ENCODE data around the gene HINT1. TPM values are rescaled to one million over a fixed set of nuclear protein-coding genes. Genes with fewer than 3 reads are reported as not detected.
A peak's percentile ranks its signal among the peaks of the same experiment; 100 is the strongest.

The HINT1 gene
- total RNA-seq, 3 donors from 2014 or later (not counting 1 experiment from before 2014, with no cell fraction given): 125 to 130 (median 129) TPM

GRCh38 chr5:131110256-131110594 is 54.8 kb downstream of the HINT1 start:
- Mint-ChIP-seq H3K9me3 (no peaks in the 10 kb centered on the region), H3K36me3 (no peaks in the 10 kb centered on the region), H3K27ac (no peak overlapping the region), H3K27me3 (ENCODE audit: low read depth in 2 of 2) (no peaks in the 10 kb centered on the region), H3K4me1 (no peaks in the 10 kb centered on the region), H3K4me3 (no peak overlapping the region)
- no peaks in the 10 kb centered on the region for H3K4me1 ChIP-seq (ENCODE audit: control insufficient read depth, insufficient read depth, low read length)
- intact Hi-C loops (cut with micrococcal nuclease): loop anchor here (1.0 kb wide), 2 partner anchors 239 to 1001 kb away; no protein-coding TSS in a partner anchor
- H3K27me3 ChIP-seq (ENCODE audit: control insufficient read depth, insufficient read depth, low read length): no peaks in the 10 kb centered on the region
- ATAC-seq (no peak), DNase-seq (no peak)
- no CpG with 5 or more reads among the region's 5 CpGs for WGBS (ENCODE audit: insufficient coverage)
- no peaks in the 10 kb centered on the region for H3K9me3 ChIP-seq (ENCODE audit: control insufficient read depth, insufficient read depth, low read length)
- no peaks in the 10 kb centered on the region for H3K36me3 ChIP-seq (ENCODE audit: control insufficient read depth, insufficient read depth, low read length)
- no peak overlapping the region for H3K4me3 ChIP-seq (ENCODE audit: low read length)
- no peak overlapping the region for H3K27ac ChIP-seq (ENCODE audit: low read length)
- TF ChIP-seq CTCF (IDR thresholded peaks at IDR 0.05): peak; percentile 40

GRCh38 chr5:131109540-131110255 is 55.4 kb downstream of the HINT1 start:
- peak; percentile 86 for TF ChIP-seq CTCF (IDR thresholded peaks at IDR 0.05)
- Histone ChIP-seq H3K4me1 (ENCODE audit: control insufficient read depth, insufficient read depth, low read length) (no peaks in the 10 kb centered on the region), H3K27ac (ENCODE audit: low read length) (no peak overlapping the region), H3K9me3 (ENCODE audit: control insufficient read depth, insufficient read depth, low read length) (no peaks in the 10 kb centered on the region), H3K4me3 (ENCODE audit: low read length) (no peak overlapping the region), H3K27me3 (ENCODE audit: control insufficient read depth, insufficient read depth, low read length) (no peaks in the 10 kb centered on the region), H3K36me3 (ENCODE audit: control insufficient read depth, insufficient read depth, low read length) (no peaks in the 10 kb centered on the region)
- Mint-ChIP-seq H3K36me3 (no peaks in the 10 kb centered on the region), H3K4me1 (no peaks in the 10 kb centered on the region), H3K4me3 (no peak overlapping the region), H3K9me3 (no peaks in the 10 kb centered on the region), H3K27ac (no peak overlapping the region), H3K27me3 (ENCODE audit: low read depth in 2 of 2) (no peaks in the 10 kb centered on the region)
- intact Hi-C loops (cut with micrococcal nuclease): loop anchor here (1.0 kb wide), 2 partner anchors 238 to 1000 kb away; no protein-coding TSS in a partner anchor
- DNase-seq (peak in 1 of 2 donors; percentile 68), ATAC-seq (peak; percentile 62 to 80 (median 73))
- WGBS (ENCODE audit: insufficient coverage): no CpG with 5 or more reads among the region's 2 CpGs

Other genes with a start within 250 kb of the HINT1 start
- 1 to 10 TPM; 7.4 to 9.7 (median 7.6) TPM for gene LYRM7, start 5.7 kb upstream of the HINT1 start, total RNA-seq
- gene CDC42SE2, start 98.8 kb upstream of the HINT1 start, total RNA-seq: 100 to 1,000 TPM; 140 to 183 (median 166) TPM

Measured in natural killer cell (primary cell).